A549 (cell line): Measurements from ENCODE around the gene FAM120C. TPM values are rescaled to one million over a fixed set of nuclear protein-coding genes. Genes with fewer than 3 reads are reported as not detected.

Experiments
- ATAC-seq, 2 experiments: fragments of 200-7000 bp in 1 of 2; fragments of >200 bp in 1 of 2; cut with Nextera tagmentation in 1 of 2; cut with Tn5 transposase in 1 of 2; 3 replicates each; pipeline versions ENCODE4 v1.8.0 to v1.9.1; 2018 to 2020; ENCODE audit warnings: mild to moderate bottlenecking in 1 of 2, moderate library complexity in 1 of 2
- CTCF ChIA-PET: fragments of 300-600 bp; sonication (Branson Sonifier 250); formaldehyde crosslinking; extraction: SDS; loops from one replicate; lab custom pipeline; 2021; ENCODE audit warnings: antibody characterized with exemption, inconsistent platforms; lab: Yijun Ruan, JAX
- POLR2A ChIA-PET: fragments of 350-600 bp; formaldehyde crosslinking; extraction: SDS; loops from one replicate; lab custom pipeline; 2021; ENCODE audit warnings: antibody characterized with exemption, inconsistent platforms; lab: Yijun Ruan, JAX
- DNase-seq, 2 experiments: peaks; one replicate each; pipeline versions ENCODE4 v3.0.0 to v3.0.0-alpha.2; 2011 to 2016; ENCODE audit warnings: low read depth in 1 of 2, low spot score in 1 of 2
- FAIRE-seq: peaks from 2 replicates; lab custom pipeline; 2011; peaks lifted over from hg19 to GRCh38; lab: Jason Lieb, UNC
- H3K27ac ChIP-seq, 2 experiments: fragments of >200 bp; sonication (Bioruptor Twin); formaldehyde crosslinking; 3 replicates each; pipeline ENCODE4 v1.5.1; 2016 to 2017
- H3K4me1 ChIP-seq: fragments of >200 bp; sonication (Bioruptor Twin); formaldehyde crosslinking; 3 replicates; pipeline ENCODE4 v1.6.1; 2016
- H3K4me2 ChIP-seq: fragments of >200 bp; sonication (Bioruptor Twin); formaldehyde crosslinking; 3 replicates; pipeline ENCODE4 v1.6.1; 2016
- H3K4me3 ChIP-seq: fragments of >200 bp; sonication (Bioruptor Twin); formaldehyde crosslinking; 3 replicates; pipeline ENCODE4 v1.5.1; 2016
- H3K9me3 ChIP-seq: fragments of >200 bp; sonication (Bioruptor Twin); formaldehyde crosslinking; 3 replicates; pipeline ENCODE4 v1.6.1; 2016
- CHD2 ChIP-seq: fragments of 150-350 bp; IDR thresholded peaks from 2 replicates; pipeline ENCODE4 v1.6.1; 2014; ENCODE audit warnings: low read length; ENCODE audit not compliant: partially characterized antibody
- ELK1 ChIP-seq: fragments of 150-350 bp; IDR thresholded peaks from 2 replicates; pipeline ENCODE4 v1.6.1; 2014; ENCODE audit warnings: low read depth, mild to moderate bottlenecking, low read length
- FOSB ChIP-seq: fragments of 250-450 bp; sonication (Bioruptor Pico); IDR thresholded peaks from 2 replicates; pipeline ENCODE4 v1.5.0; 2020; ENCODE audit warnings: mild to moderate bottlenecking, moderate library complexity
- GATA3 ChIP-seq: IDR thresholded peaks from 2 replicates; pipeline ENCODE4 v1.6.1; 2012; ENCODE audit warnings: borderline replicate concordance
- HDAC2 ChIP-seq: fragments of 200-600 bp; sonication (generic); IDR thresholded peaks from 2 replicates; pipeline ENCODE4 v1.6.1; 2016
- HOXB5 ChIP-seq: fragments of 250-450 bp; sonication (Bioruptor Pico); IDR thresholded peaks from 2 replicates; pipeline ENCODE4 v1.5.0; 2020; ENCODE audit warnings: mild to moderate bottlenecking, moderate library complexity
- JUNB ChIP-seq: fragments of >200 bp; sonication (Bioruptor Twin); formaldehyde crosslinking; IDR thresholded peaks from 2 replicates; pipeline ENCODE4 v1.6.1; 2016
- KDM5A ChIP-seq: fragments of 200-600 bp; sonication (generic); IDR thresholded peaks from 2 replicates; pipeline ENCODE4 v1.6.1; 2016; ENCODE audit warnings: antibody characterized with exemption, mild to moderate bottlenecking
- NR3C1 ChIP-seq: fragments of >200 bp; sonication (Bioruptor Twin); formaldehyde crosslinking; IDR thresholded peaks from 3 replicates; pipeline ENCODE4 v1.6.1; 2017
- POLR2A ChIP-seq: IDR thresholded peaks from 2 replicates; pipeline ENCODE4 v1.6.1; 2012; ENCODE audit warnings: mild to moderate bottlenecking, low read length
- RAD21 ChIP-seq, 2 experiments: fragments of >200 bp in 1 of 2; sonication (Bioruptor Twin) in 1 of 2; formaldehyde crosslinking in 1 of 2; IDR thresholded peaks in 1 of 2; conservative IDR thresholded peaks in 1 of 2; 2 replicates in 1 of 2; 3 replicates in 1 of 2; pipeline ENCODE4 v1.6.1; 2012 to 2018; ENCODE audit warnings: inconsistent platforms in 1 of 2
- RFX5 ChIP-seq: fragments of 450-650 bp; IDR thresholded peaks from 2 replicates; pipeline ENCODE4 v1.7.1; 2014; ENCODE audit warnings: antibody characterized with exemption, mild to moderate bottlenecking, moderate library complexity
- RNF2 ChIP-seq: fragments of 200-600 bp; sonication (generic); IDR thresholded peaks from 2 replicates; pipeline ENCODE4 v1.6.1; 2016; ENCODE audit warnings: low read depth, mild to moderate bottlenecking, antibody characterized with exemption, moderate library complexity, borderline replicate concordance
- SREBF2 ChIP-seq: fragments of 450-650 bp; IDR thresholded peaks from 2 replicates; pipeline ENCODE4 v1.6.1; 2014; ENCODE audit warnings: mild to moderate bottlenecking, moderate library complexity
- ZC3H11A ChIP-seq: fragments of 450-650 bp; IDR thresholded peaks from 2 replicates; pipeline ENCODE4 v1.6.1; 2014; ENCODE audit warnings: antibody characterized with exemption, mild to moderate bottlenecking
- ZFP36 ChIP-seq: fragments of 450-650 bp; IDR thresholded peaks from 2 replicates; pipeline ENCODE4 v1.6.1; 2014; ENCODE audit warnings: borderline replicate concordance; ENCODE audit not compliant: partially characterized antibody
- WGBS: methylation state at CpG from one replicate; pipeline ENCODE4 v1.1.6; 2017; ENCODE audit errors: missing lambda C conversion rate; 5-methylcytosine and 5-hydroxymethylcytosine counted together
- polyA plus RNA-seq, 4 experiments: library from polyadenylated mRNA; depleted of rRNA in 3 of 4; stranded (reverse); fragments of >200 nt; fragmentation: RNase III in 1 of 4; extraction: RNeasy Plus Mini Kit Qiagen cat#74134 plus additional on column Dnase treatment in 1 of 4; gene quantifications; 2 replicates in 3 of 4; 3 replicates in 1 of 4; pipeline ENCODE4 v1.2.3, GENCODE V29; 2011 to 2017
- TF ChIP-seq, protein P1 (sequence below): IDR thresholded peaks from 2 replicates; pipeline ENCODE4 v1.6.1; 2012
- TF ChIP-seq, protein P2 (sequence below): fragments of >200 bp; sonication (Bioruptor Twin); formaldehyde crosslinking; IDR thresholded peaks from 3 replicates; pipeline ENCODE4 v1.6.1; 2016
- TF ChIP-seq, protein P3 (sequence below): IDR thresholded peaks from 2 replicates; pipeline ENCODE4 v1.6.1; 2012

FAM120C gene
- polyA plus RNA-seq, 2 of the 4 experiments (the other 2 are of a cell fraction) = 6.0 to 7.7 TPM

GRCh38 chrX:54042609-54043021 is 140.4 kb downstream of the FAM120C start:
- TF ChIP-seq RNF2 = no peak
- peak; percentile 13 to 23; a peak in 2 of 5 replicates for TF ChIP-seq RAD21 (conservative IDR thresholded peaks at IDR 0.05 in 1 of 2, IDR thresholded peaks at IDR 0.05 in 1 of 2)

GRCh38 chrX:54030329-54030728 is 152.7 kb downstream of the FAM120C start:
- WGBS = 88% methylated on average over 4 of the region's 4 CpGs
- no peaks in the 10 kb centered on the region for H3K9me3 ChIP-seq
- FAIRE-seq (no peak), ATAC-seq (no peak), DNase-seq (no peak)
- no peak overlapping the region for H3K27ac ChIP-seq
- H3K4me2 ChIP-seq = no peak overlapping the region
- ChIA-PET POLR2A (no interaction called here), CTCF (interaction anchor here (1.0 to 1.6 kb wide), 3 partner anchors 9 to 14 kb away, joined by 3 to 4 read pairs (median 3); no protein-coding TSS in a partner anchor)
- no peaks in the 10 kb centered on the region for H3K4me1 ChIP-seq
- no peak overlapping the region for H3K4me3 ChIP-seq
- TF ChIP-seq, protein P1, sequence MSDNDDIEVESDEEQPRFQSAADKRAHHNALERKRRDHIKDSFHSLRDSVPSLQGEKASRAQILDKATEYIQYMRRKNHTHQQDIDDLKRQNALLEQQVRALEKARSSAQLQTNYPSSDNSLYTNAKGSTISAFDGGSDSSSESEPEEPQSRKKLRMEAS = no peak

More at GRCh38 chrX:54042609-54043021, 140.4 kb downstream of the FAM120C start:
- Histone ChIP-seq H3K9me3 (no peaks in the 10 kb centered on the region), H3K27ac (peak overlapping the region; percentile 96 to 99; a peak in 5 of 6 replicates), H3K4me3 (peak overlapping the region; percentile 77), H3K4me1 (peaks cover 15% of the 10 kb centered on the region), H3K4me2 (peak overlapping the region; percentile 97)
- ChIA-PET POLR2A (interaction anchor here (1.2 to 3.2 kb wide), 4 partner anchors 141 to 597 kb away, joined by 3 to 16 read pairs (median 4); partner anchors contain the start of genes FAM120C and HUWE1), CTCF (interaction anchor here (0.6 to 2.5 kb wide), 7 partner anchors 11 to 966 kb away, joined by 3 to 6 read pairs (median 4); no protein-coding TSS in a partner anchor)
- ATAC-seq (peak; percentile 48 to 49), DNase-seq (peak; percentile 41 to 60), FAIRE-seq (no peak)
- 20% methylated on average over 12 of the region's 26 CpGs for WGBS

DNA sequence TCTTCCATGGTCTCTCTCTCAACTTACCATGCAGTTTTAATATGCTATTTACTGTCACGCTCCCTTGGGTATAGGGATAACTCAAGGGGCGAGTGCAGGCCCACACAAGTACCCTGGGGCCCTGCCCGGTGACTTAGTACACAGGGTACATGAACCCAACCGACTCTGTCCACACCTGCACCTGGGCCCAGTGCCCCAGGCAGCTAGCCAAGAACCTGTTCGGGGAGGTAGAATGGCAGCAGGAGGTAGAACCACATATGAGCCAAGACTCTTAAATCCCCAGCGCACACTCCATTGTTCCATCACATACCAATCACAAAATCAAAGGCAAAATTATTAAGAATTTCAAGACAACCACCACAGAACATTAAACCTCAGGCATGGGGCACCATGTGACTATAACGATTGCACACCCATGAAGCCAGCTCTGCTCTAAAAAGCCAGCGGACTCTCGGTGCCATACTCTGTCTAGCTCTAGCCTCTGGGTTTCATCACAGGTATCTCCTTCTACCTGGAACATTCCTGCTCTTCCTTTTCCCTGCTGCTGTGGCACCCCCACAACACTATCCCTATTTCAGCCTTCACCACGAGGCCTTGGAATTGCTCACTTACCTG is 153.4 kb downstream of the FAM120C start:
- H3K9me3 ChIP-seq = no peaks in the 10 kb centered on the region
- DNase-seq = no peak
- no peak for FAIRE-seq
- POLR2A ChIA-PET = no interaction called here
- no peak overlapping the region for H3K27ac ChIP-seq
- whole genome bisulfite sequencing = 89% methylated on average over 10 of the region's 10 CpGs
- no peak overlapping the region for H3K4me2 ChIP-seq
- no peaks in the 10 kb centered on the region for H3K4me1 ChIP-seq
- H3K4me3 ChIP-seq = no peak overlapping the region
- TF ChIP-seq RFX5 = no peak
- TF ChIP-seq CHD2 = no peak
- TF ChIP-seq ZC3H11A = no peak
- TF ChIP-seq HDAC2 = no peak
- TF ChIP-seq JUNB = no peak
- no peak for TF ChIP-seq FOSB
- no peak for TF ChIP-seq POLR2A
- no peak for TF ChIP-seq SREBF2
- TF ChIP-seq, protein P1 = no peak
- TF ChIP-seq, protein P2, sequence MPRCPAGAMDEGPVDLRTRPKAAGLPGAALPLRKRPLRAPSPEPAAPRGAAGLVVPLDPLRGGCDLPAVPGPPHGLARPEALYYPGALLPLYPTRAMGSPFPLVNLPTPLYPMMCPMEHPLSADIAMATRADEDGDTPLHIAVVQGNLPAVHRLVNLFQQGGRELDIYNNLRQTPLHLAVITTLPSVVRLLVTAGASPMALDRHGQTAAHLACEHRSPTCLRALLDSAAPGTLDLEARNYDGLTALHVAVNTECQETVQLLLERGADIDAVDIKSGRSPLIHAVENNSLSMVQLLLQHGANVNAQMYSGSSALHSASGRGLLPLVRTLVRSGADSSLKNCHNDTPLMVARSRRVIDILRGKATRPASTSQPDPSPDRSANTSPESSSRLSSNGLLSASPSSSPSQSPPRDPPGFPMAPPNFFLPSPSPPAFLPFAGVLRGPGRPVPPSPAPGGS = no peak
- no peak for TF ChIP-seq ZFP36
- TF ChIP-seq GATA3 = no peak
- no peak for TF ChIP-seq HOXB5
- TF ChIP-seq, protein P3, sequence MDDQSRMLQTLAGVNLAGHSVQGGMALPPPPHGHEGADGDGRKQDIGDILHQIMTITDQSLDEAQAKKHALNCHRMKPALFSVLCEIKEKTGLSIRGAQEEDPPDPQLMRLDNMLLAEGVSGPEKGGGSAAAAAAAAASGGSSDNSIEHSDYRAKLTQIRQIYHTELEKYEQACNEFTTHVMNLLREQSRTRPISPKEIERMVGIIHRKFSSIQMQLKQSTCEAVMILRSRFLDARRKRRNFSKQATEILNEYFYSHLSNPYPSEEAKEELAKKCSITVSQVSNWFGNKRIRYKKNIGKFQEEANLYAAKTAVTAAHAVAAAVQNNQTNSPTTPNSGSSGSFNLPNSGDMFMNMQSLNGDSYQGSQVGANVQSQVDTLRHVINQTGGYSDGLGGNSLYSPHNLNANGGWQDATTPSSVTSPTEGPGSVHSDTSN = no peak
- no peak for TF ChIP-seq KDM5A
- TF ChIP-seq ELK1 = no peak
- no peak for TF ChIP-seq NR3C1
- CTCF ChIA-PET = interaction anchor here (0.6 to 1.0 kb wide), 3 partner anchors 13 to 48 kb away, joined by 3 to 4 read pairs (median 3); no protein-coding TSS in a partner anchor
- ATAC-seq = no peak
